GM12878 (cell line): Measurements from ENCODE around the gene RFX3. TPM values are rescaled to one million over a fixed set of nuclear protein-coding genes. Genes with fewer than 3 reads are reported as not detected.

Experiments
- KAT2A ChIP-seq: conservative IDR thresholded peaks from 2 replicates; pipeline ENCODE4 v1.6.1; 2011; ENCODE audit warnings: low read depth, low read length; ENCODE audit not compliant: control insufficient read depth
- LARP7 ChIP-seq: fragments of 450-650 bp; IDR thresholded peaks from 2 replicates; pipeline ENCODE4 v1.6.1; 2017; ENCODE audit warnings: mild to moderate bottlenecking
- POU2F2 ChIP-seq: IDR thresholded peaks from 3 replicates; pipeline ENCODE4 v1.6.1; 2011; ENCODE audit warnings: low read depth, mild to moderate bottlenecking, low read length, borderline replicate concordance
- RFX5 ChIP-seq: IDR thresholded peaks from 2 replicates; pipeline ENCODE4 v1.6.1; 2011; ENCODE audit warnings: low read depth, low read length, improper control_type of control experiment
- SRF ChIP-seq, 2 experiments: IDR thresholded peaks; 2 replicates each; pipeline ENCODE4 v1.6.1; 2011; ENCODE audit warnings: low read depth in 2 of 2, low read length in 2 of 2, mild to moderate bottlenecking in 1 of 2, moderate library complexity in 1 of 2
- ZBTB4 ChIP-seq: fragments of 450-650 bp; formaldehyde crosslinking; IDR thresholded peaks from 2 replicates; pipeline ENCODE4 v1.4.0; 2022; ENCODE audit warnings: mild to moderate bottlenecking, moderate library complexity
- ZBTB40 ChIP-seq: fragments of 450-650 bp; IDR thresholded peaks from 2 replicates; pipeline ENCODE4 v1.6.1; 2016; ENCODE audit warnings: mild to moderate bottlenecking, moderate library complexity, borderline replicate concordance
- polyA plus RNA-seq, 11 experiments: library from polyadenylated mRNA; depleted of rRNA in 4 of 11; unstranded in 6 of 11; stranded (reverse) in 5 of 11; fragments of >200 nt; fragmentation: Nextera tagmentation in 4 of 11; fragmentation: Illumina TruSeq in 1 of 11; extraction: Ambion mirVana in 4 of 11; extraction: Trizol in 1 of 11; gene quantifications; 1 replicate in 1 of 11; 2 replicates in 10 of 11; pipeline versions ENCODE4 v1.2.1 to v1.2.3, GENCODE V29; 2011 to 2016; ENCODE audit warnings: inconsistent platforms in 2 of 11, missing spikeins in 2 of 11, low read depth in 1 of 11
- total RNA-seq, 4 experiments: library from RNA; depleted of rRNA in 3 of 4; stranded (reverse); fragments of >200 nt in 3 of 4; fragmentation: Illumina TruSeq in 1 of 4; extraction: Trizol in 1 of 4; gene quantifications; 2 replicates each; pipeline versions ENCODE4 v1.2.1 to v1.2.3, GENCODE V29; 2013 to 2021
- TF ChIP-seq, protein P1 (sequence below): fragments of 450-650 bp; IDR thresholded peaks from 2 replicates; pipeline ENCODE4 v1.6.1; 2014; ENCODE audit warnings: mild to moderate bottlenecking
- TF ChIP-seq, protein P2 (sequence below): fragments of 450-650 bp; IDR thresholded peaks from 2 replicates; pipeline ENCODE4 v1.6.1; 2017; ENCODE audit warnings: mild to moderate bottlenecking, low read depth, inconsistent platforms; ENCODE audit not compliant: poor library complexity, severe bottlenecking
- TF ChIP-seq, protein P3 (sequence below), 3 experiments: IDR thresholded peaks in 2 of 3; conservative IDR thresholded peaks in 1 of 3; 2 replicates each; pipeline ENCODE4 v1.5.1; 2011; ENCODE audit warnings: low read depth in 3 of 3, low read length in 3 of 3, mild to moderate bottlenecking in 3 of 3, control low read depth in 2 of 3, moderate library complexity in 2 of 3, inconsistent platforms in 1 of 3, mixed read lengths in 1 of 3; ENCODE audit not compliant: control insufficient read depth in 2 of 3, insufficient read depth in 1 of 3; ENCODE audit errors: extremely low read depth in 1 of 3
- TF ChIP-seq, protein P4 (sequence below): IDR thresholded peaks from 2 replicates; pipeline ENCODE4 v1.6.1; 2011; ENCODE audit warnings: low read depth, low read length, improper control_type of control experiment, borderline replicate concordance

The RFX3 gene
- total and polyA plus RNA-seq, 10 of the 15 experiments (the other 5 are each of a cell fraction or from before 2014, with no cell fraction given) = 1.2 to 26.4 (median 6.7) TPM

GRCh38 chr9:3441197-3441816, 84.5 kb downstream of the RFX3 start (continued):
- TF ChIP-seq RFX5 (no peak), LARP7 (no peak), SRF (IDR thresholded peaks at IDR 0.05; ENCODE audit: low read depth in 2 of 2, low read length in 2 of 2) (no peak), POU2F2 (peak; percentile 82; the same call in 2 of the 3 replicates), ZBTB4 (CRISPR knock-in tag) (no peak), ZBTB40 (no peak), KAT2A (no peak)
- TF ChIP-seq, protein P1, sequence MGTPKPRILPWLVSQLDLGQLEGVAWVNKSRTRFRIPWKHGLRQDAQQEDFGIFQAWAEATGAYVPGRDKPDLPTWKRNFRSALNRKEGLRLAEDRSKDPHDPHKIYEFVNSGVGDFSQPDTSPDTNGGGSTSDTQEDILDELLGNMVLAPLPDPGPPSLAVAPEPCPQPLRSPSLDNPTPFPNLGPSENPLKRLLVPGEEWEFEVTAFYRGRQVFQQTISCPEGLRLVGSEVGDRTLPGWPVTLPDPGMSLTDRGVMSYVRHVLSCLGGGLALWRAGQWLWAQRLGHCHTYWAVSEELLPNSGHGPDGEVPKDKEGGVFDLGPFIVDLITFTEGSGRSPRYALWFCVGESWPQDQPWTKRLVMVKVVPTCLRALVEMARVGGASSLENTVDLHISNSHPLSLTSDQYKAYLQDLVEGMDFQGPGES = no peak
- TF ChIP-seq, protein P2, sequence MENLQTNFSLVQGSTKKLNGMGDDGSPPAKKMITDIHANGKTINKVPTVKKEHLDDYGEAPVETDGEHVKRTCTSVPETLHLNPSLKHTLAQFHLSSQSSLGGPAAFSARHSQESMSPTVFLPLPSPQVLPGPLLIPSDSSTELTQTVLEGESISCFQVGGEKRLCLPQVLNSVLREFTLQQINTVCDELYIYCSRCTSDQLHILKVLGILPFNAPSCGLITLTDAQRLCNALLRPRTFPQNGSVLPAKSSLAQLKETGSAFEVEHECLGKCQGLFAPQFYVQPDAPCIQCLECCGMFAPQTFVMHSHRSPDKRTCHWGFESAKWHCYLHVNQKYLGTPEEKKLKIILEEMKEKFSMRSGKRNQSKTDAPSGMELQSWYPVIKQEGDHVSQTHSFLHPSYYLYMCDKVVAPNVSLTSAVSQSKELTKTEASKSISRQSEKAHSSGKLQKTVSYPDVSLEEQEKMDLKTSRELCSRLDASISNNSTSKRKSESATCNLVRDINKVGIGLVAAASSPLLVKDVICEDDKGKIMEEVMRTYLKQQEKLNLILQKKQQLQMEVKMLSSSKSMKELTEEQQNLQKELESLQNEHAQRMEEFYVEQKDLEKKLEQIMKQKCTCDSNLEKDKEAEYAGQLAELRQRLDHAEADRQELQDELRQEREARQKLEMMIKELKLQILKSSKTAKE = no peak
- TF ChIP-seq, protein P3, sequence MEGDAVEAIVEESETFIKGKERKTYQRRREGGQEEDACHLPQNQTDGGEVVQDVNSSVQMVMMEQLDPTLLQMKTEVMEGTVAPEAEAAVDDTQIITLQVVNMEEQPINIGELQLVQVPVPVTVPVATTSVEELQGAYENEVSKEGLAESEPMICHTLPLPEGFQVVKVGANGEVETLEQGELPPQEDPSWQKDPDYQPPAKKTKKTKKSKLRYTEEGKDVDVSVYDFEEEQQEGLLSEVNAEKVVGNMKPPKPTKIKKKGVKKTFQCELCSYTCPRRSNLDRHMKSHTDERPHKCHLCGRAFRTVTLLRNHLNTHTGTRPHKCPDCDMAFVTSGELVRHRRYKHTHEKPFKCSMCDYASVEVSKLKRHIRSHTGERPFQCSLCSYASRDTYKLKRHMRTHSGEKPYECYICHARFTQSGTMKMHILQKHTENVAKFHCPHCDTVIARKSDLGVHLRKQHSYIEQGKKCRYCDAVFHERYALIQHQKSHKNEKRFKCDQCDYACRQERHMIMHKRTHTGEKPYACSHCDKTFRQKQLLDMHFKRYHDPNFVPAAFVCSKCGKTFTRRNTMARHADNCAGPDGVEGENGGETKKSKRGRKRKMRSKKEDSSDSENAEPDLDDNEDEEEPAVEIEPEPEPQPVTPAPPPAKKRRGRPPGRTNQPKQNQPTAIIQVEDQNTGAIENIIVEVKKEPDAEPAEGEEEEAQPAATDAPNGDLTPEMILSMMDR (IDR thresholded peaks at IDR 0.05 in 2 of 3, conservative IDR thresholded peaks at IDR 0.05 in 1 of 3; ENCODE audit: control insufficient read depth in 2 of 3, extremely low read depth in 1 of 3, insufficient read depth in 1 of 3, low read depth in 3 of 3, low read length in 3 of 3) = peak; percentile 40 to 72 (median 72)
- TF ChIP-seq, protein P4, sequence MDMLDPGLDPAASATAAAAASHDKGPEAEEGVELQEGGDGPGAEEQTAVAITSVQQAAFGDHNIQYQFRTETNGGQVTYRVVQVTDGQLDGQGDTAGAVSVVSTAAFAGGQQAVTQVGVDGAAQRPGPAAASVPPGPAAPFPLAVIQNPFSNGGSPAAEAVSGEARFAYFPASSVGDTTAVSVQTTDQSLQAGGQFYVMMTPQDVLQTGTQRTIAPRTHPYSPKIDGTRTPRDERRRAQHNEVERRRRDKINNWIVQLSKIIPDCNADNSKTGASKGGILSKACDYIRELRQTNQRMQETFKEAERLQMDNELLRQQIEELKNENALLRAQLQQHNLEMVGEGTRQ = no peak
